ENCODE results near the gene IGLL5.
"Not testable (repeated sequence)": the region's sequence is repeated elsewhere in the genome, so short reads cannot be mapped to it uniquely, and the experiment has no call there.

Gene IGLL5

DNA sequence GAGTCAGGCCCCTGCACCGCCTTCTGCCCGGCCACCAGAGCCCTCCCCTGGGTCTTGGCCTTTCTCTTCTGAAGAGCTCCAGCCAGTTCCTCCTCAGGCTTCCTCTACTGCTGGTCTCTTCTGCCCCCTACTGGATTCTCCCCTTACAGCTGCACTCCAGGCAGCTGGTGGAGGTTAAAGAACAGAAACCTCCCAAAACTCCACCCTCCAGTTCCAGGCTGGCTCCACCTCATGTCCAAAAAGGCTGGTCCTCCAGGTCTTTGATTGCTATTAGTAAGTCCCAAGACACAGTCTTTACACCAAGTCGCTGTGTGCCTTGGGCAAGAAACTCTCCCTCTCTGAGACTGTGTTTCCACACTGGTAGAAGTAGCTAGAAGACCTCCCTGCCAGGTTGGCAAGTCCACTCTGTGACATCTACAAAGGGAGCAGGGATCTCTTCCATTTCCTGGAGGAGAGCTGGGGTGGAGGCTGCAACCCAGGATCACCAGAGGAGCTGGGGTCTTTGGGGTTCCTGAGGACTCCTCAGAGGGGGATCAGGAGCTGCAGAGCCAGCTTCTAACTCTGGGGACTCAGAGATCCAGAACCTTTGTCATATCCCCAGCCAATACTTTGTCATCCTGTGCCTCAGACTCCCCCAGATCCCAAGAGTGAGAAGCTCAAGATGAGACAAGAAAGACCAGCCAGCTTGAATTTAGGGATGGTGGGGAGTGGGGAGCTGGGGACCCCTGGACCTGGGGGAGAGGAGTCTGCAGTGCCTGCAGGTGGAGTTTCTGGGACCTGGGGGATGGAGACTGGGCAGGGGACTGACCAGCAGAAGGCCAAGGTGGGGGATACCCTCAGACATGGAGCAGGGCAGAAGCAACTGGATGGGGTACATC lies 3.4 kb upstream of the IGLL5 start:
- peak; percentile 17 for DNase-seq

- DNase-seq: no peak
Observed at GRCh38 chr22:22884888-22885840, 2.5 kb upstream of the IGLL5 start.

DNA sequence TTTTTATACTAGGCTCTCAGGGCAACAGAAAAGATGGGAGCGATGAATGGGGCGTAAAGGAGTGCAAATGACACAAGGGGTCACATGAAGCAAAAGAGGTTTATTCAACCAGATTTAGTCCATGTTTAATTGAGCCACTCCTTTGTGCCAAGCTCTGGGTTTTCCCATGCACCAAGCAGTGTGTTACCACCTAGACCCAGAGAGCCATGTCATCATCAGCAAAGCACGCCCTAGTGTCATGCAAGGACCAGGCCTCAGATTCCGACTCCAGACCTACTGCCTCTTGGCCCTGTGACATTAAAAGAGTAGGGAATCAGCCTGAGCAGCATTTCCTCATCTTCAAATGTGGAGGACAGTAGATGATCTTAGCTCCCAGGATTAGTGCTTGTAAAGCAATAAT lies 1.1 kb upstream of the IGLL5 start:
- DNase-seq: no peak

DNA sequence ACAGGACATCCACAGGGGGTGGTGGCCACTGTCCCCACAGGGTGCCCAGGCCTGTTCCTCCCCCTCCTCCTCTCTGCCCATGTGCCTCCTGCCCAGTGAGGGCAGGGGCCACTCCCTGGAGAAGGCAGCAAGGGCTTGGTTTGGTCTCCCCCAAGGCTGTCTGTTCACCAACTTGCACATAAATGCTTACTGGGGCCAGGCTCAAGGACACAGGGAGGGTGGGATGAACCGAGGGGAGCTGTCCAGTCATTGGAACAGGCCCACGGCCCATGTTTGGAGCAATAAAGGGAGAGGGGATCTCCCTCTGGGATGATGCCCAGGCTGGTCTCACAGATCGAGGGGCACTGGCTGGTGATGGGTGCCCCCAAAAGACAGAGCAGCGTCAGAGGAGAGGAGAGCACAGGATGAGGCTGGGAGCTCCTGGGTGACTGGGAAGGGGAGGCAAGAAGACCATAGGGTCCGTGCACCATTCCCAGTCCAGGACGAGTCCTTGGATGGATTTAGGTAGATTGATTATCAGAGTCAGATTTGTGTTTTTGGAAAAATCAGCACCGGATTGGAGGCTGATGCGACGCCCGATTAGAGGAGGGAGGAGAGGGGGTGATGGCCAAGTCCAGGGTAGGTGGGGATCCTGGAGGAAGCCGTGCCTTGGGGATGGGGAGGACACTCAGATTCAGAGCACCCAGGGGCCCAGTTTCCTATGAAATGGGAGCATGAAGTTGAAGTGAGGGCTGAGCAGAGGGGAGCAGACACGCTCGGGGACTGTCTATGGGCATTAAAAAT lies 1.1 kb downstream of the IGLL5 start:
- no peak for DNase-seq

DNA sequence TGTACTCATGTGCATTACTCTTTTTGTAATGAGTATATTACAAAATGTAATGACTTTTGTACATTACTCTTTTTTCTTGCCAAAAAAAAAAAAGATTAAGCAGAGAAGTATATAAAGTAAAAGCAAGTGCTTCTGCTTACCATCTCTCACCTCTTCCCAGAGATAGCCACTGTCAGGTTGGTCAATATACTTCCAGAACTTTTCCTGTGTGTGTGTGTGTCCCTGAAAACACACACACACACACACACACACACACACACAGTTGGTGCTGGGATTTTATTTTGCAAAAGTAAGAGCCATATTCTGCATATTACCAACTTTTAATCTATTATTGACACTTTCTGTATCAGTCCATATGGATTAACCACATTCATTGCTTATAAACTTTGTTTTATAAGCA lies 2.5 kb downstream of the IGLL5 start:
- no peak for DNase-seq

- no peak for DNase-seq
Observed at GRCh38 chr22:22891139-22891621, 3.6 kb downstream of the IGLL5 start.

DNA sequence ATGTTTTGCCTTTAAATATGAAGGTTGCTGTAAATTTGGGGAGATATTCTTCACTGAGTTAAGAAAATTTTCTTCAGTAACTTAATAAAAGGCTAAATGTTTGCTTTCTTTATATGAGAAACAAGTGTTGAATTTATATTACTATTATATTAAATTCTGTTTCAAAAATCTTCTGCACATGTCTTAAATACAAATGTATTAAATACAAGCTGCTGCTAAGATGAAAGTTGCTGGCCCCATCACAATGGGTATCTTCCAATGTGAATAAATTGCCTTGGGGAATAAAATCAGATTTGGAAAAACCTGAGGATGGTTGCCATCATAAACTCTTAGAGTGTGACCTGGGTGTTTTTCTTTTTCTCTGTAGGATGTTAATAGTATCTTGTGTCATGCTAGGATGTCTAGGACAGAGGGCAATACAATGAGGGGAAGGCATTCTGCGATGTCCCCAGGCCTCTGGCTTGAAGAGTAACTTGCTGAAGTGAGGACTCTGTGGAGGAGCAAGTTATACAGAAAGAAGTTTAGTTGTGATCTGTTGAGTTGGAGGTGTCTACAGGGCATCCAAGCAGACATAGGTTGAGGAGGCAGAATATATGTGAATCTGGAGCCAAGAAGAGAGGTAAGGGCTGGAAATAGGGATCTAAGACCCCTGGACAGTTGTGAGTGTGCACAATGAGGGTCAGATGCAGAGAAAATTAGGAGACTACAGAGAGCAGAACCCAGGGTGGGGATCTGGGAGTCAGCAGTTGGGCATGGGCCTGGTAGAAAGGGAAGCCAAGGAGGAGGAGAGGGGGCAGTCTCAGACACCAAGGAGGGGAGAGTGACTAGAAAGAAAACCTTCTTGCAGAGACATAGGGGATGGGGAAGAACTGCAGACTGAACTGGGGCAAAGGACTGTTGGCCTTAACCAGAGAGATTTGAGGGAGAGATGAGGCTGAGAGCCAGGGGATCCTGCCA lies 4.8 kb downstream of the IGLL5 start:
- DNase-seq: no peak

GRCh38 chr22:22893077-22893805 lies 5.6 kb downstream of the IGLL5 start:
- no peak for DNase-seq

GRCh38 chr22:22893891-22894739 lies 6.5 kb downstream of the IGLL5 start:
- DNase-seq: no peak

DNA sequence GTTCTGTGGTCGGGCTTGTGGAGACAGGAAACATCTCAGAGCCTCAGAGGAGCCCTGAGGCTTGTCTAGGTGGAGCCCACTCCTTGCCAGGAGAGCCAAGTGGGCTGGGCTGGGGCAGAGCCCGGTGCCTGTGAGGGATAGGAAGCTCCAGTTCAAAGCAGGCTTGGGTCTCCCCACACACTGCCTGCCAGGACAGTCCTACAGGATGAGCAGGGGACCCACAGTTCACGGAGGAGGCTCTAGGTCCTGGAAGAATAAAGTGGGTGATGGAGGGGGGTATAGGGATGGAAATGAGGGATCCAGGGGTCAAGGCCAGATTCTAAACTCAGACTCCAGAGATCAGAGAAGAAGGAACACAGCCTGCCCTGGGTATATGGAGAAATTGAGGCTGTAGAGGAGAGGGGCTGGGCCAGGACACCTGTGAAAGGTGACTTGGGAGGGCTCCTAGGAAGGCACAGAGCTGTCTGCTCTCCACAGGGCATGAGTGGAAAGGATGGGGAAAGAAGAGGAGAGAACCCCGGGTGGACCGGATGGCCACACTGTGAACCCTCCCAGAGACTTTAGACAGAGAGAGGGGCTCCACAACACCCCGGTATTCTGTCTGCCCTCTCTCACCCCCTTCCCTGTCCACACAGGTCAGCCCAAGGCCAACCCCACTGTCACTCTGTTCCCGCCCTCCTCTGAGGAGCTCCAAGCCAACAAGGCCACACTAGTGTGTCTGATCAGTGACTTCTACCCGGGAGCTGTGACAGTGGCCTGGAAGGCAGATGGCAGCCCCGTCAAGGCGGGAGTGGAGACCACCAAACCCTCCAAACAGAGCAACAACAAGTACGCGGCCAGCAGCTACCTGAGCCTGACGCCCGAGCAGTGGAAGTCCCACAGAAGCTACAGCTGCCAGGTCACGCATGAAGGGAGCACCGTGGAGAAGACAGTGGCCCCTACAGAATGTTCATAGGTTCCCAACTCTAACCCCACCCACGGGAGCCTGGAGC lies 7.4 kb downstream of the IGLL5 start:
- no peak for DNase-seq

DNA sequence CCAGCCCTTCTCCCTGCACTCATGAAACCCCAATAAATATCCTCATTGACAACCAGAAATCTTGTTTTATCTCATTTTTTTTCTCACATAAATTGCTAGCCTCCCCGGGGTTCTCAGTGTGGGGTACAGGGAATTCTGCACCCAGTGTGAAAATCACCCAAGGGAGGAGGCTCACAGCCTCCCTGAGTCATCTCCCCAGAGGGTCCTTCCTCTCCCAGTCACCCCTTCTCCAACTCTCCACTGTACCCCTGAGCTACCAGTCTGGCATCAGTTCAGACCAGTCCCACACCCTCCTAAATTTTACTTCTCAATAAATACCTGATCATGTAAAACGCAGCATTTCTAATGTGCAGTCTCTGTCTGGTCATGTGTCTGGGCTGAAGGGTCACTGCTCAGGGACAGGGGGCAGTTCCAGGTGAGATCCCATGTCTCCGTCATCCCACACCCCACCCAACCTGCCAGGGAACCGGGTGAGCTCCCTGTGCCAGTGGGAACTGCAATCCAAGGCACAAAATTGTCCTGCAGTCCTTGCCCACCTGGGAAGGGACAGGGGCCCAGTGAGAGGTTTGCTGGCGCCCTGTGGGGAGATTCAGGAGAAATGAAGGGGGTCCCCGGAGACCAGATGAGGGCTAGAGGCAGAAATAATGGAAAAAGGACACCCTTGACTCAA lies 8.3 kb downstream of the IGLL5 start:
- DNase-seq: no peak

- no peak for DNase-seq
Observed at GRCh38 chr22:22896601-22897000, 9.0 kb downstream of the IGLL5 start.

DNA sequence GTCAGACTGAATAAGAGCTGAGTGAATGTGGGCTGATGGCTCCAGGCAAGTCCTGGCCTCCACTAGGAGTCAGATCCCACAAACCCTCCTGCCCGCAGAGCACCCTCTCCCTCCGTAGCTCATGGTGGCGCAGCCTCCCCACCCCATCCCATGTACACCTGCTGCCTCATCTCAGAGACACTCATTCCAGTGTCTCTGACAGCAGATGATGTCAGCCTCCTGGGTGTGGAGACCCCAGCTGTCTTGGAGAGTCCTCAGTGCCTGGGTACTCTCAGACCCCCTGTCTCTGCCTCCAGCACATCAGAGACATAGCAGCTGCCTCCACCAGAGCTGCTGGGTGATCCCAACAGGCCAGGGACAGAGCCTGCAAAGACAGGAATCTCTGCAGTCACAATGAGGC lies 9.5 kb downstream of the IGLL5 start:
- no peak for DNase-seq

GRCh38 chr22:22897947-22898346 lies 10.3 kb downstream of the IGLL5 start:
- DNase-seq: no peak

DNA sequence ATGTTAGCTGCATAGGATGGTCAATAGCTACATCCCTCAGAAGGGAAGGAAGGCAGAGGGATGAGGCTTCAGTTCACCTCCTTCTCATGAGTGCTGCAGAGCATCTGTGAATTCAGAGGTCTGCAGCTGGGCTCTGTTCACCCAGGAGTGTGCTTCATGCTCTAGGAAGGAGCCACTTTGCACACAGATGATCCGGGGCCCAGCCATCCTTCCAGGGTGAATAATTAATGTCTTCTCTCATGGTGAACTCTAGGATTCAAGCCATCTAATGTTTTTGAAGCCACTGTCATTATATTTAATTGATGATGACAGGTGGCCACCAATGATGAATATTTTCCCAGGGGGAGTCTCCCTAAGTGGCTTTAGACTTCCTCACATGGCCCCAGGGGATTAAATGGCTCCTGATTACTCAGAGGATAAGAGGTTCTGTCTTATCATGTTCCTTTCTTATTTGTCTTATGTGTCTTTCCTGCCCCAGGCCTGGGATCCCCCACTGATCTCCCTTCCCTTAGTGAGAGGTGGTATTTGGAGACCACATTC lies 10.9 kb downstream of the IGLL5 start:
- not testable (repeated sequence) for DNase-seq

DNA sequence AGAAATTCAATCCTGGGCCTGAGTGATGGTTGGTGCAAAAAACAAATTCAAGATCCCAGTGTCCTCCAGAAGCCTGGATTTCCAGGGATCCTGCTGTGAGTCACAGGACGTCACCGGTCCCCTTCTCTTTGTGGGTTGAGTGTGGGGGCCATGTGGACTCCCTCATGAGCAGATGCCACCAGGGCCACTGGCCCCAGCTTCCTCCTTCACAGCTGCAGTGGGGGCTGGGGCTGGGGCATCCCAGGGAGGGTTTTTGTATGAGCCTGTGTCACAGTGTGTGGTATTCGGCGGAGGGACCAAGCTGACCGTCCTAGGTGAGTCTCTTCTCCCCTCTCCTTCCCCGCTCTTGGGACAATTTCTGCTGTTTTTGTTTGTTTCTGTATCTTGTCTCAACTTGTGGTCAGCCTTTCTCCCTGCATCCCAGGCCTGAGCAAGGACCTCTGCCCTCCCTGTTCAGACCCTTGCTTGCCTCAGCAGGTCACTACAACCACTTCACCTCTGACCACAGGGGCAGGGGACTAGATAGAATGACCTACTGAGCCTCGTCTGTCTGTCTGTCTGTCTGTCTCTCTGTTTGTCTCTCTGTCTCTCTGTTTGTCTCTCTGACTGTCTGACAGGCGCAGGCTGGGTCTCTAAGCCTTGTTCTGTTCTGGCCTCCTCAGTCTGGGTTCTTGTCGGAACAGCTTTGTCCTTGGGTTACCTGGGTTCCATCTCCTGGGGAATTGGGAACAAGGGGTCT lies 11.9 kb downstream of the IGLL5 start:
- not testable (repeated sequence) for DNase-seq
